Hematopoietic multipotent progenitor cell treated with erythropoietin and hydrocortisone succinate and interleukin-3 and kit ligand, for 15 days (in vitro differentiated cells): Measurements from ENCODE around the gene CCDC85C.
A peak's percentile ranks its signal among the peaks of the same experiment; 100 is the strongest.

Source experiments
- DNase-seq: peaks from one replicate; pipeline ENCODE4 v3.0.0-alpha.2; 2015; ENCODE audit warnings: low spot score

CCDC85C gene

DNA sequence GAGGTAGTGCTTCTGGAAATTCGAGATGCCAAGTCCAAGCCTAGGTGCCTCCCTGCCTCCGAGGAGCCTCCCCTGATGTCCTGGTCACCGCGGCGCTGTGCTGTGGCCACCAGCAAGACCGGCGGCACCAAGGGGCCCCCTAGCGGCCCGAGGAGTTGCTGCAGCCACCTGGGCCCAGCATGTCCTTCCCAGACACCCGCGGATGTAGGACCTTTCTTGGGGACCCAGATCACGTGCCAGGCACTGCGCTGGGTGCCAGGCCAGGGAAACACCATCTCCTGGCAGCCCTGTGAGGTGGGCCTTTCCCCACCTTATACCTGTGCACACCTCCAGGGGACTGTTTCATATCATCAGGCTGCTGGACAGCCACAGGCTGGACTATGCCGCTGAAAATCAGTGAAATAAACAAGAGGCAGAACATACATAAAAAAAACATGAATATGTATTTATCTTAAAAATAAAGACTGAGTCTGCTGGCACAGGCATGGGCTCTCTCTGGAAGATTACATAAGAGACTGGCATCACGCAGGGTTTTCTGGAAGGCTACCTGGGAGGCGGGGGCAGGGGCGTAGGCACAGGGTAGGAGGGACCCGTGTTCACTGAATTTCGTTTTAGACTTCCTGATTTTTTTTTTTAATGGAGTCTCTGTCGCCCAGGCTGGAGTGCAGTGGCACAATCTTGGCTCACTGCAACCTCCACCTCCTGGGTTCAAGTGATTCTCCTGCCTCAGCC lies 25.0 kb upstream of the CCDC85C start:
- peak; percentile 41 for DNase-seq

DNA sequence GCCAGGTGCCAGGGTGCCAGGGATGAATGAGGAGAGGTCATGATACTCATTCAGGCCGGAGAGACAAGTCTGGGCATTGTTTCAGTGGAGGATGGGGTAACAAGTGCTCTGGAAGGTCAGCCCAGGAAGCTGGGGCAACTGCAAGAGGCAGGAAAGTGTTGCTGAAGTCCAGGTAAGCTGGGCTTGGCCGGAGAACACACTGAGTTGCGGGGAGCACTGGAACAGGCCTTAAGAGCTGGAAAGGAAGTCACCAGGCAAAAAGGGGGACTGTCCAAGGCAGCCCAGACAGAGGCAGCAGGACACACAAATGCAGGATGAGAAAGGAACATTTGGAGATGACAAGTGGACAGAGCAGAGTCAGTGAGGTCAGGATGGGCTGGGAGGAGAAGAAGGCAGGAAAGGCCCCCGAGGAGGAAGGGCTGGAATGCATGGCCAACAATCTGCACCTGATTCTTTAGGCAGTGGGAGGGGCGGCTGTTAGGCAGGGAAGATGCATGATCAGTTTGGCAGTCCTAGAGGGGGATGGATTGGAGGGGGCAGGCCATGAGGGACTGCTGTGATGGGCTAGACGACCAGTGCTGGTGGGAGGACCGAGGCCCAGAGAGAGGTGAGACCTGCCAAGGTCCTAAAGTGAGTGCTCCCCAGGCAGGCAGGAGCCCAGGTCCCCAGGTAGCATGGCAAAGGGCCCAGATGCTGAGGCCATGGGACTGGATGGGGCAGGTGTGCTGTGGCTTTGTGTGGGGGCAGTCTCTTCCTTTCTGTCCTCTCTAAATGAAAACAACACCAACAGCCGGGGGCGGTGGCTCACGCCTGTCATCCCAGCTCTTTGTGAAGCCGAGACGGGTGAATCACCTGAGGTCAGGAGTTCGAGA lies 23.7 kb upstream of the CCDC85C start:
- DNase-seq: no peak

DNA sequence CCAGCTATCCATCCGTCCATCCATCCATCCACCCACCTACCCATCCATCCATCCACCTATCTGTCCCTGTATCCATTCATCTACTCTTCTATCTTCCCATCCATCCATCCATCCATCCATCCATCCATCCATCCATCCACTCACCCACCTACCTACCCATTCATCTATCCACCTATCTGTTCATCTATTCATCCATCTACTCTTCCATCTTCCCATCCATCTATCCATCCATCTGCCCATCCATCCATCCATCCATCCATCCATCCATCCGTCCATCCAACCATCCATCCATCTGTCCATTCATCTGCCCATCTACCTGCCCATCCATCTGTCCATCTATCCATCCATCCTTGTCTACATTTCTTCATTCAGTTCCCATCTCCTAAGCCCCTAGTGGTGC lies 23.1 kb upstream of the CCDC85C start:
- DNase-seq: no peak

DNA sequence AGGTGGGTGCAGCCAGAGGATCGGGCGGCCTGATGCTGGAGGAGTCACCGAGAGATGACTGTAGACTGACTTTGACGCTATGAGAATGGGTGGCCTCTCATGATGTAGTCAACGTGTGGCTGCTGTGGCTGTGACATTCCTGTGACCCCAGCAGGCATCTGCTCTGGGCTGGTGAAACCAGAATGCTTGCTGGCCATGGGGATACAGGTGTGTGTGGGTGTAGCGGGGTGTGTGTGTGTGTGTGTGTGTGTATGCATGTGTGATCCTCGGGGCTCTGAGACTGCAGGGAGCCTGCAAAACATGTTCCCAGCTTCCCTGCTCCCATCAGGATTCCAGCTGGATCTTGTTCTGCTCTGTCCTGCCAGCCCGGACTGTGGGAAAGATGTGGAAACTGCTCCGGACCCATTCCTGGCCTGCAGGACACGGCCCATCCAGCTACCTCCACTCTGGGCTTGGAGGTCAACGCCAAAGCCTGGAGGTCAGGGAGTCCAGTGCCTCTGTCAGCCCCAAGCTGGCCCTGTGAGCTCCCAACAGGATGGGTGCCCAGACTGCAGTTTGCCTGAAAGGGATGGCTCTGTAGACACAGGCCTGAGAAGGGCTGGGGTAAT lies 22.1 kb upstream of the CCDC85C start:
- DNase-seq: no peak

DNA sequence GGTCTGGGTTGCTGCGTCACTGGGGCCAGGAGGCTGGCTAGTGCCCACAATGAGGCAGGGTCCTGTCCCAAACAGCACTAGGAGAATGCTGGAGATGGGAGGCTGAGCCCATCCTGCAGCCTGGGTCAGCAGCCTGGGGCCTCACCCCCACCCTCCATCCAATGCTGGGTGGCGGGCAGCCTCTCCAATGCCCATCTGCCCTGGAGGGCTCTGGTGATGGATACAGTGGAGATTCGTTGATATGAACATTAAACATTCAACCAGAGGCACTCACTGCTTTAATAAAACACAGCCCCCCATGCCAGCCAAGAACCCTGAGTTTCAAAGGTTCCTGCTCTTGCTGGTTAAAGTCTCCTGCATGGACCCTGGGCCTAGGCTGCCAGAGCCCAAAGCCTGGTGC lies 21.5 kb upstream of the CCDC85C start:
- DNase-seq: no peak

DNA sequence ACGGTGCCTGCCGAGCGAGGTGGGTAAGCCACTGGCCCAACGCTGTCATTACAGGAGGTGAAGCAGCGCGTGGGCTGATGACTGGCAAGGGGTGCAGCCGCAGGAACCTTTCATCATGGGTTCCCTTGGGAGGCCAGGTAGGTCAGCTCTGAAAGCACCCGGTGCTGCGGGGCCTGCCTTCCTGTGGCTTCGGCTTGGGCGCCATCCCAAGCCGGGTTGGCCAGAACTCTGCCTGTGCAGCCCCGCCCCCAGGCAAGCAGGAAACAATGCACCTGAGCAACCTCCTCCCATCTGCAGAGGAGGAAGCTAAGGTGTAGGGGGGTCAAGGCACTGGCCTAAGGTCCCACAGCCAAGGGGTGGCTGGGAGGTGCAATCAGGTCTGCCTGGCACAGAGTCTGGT lies 21.0 kb upstream of the CCDC85C start:
- no peak for DNase-seq

DNA sequence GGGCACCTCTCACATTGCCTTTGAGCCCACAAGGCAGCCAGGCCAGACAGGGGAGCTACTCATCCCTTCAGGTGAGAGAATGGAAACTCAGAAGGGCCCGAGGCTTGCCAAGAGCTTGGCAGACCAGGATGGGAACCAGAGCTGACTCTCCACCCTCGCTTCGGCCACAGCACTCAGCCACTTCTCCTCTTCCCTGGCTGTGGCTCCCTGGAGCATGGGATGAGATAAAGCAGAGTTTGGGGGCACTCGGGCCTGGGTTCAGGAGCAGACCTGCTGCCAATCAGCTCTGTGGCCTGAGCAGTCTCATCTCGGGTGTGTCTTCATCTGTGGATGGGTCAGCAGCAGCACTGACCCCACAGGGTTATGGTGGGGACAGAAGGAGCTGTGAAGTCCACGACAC lies 20.0 kb upstream of the CCDC85C start:
- no peak for DNase-seq

DNA sequence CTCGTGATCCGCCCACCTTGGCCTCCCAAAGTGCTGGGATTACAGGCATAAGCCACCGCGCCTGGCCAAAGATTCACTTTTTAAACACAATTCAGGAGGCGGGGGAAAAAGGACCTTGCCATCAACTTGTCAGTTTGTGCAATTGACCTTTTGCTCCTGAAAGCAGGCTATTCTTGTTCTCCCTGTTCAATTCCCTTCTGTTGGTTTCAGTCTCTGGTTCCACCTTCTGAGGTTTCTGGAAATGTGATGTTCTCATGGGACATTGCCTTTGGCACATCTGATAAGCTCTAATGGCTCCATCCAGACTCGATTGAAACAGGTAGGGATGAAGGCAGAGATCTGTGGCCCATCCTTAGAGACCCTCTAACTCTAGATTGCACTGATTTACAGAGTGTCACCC lies 17.9 kb upstream of the CCDC85C start:
- no peak for DNase-seq

DNA sequence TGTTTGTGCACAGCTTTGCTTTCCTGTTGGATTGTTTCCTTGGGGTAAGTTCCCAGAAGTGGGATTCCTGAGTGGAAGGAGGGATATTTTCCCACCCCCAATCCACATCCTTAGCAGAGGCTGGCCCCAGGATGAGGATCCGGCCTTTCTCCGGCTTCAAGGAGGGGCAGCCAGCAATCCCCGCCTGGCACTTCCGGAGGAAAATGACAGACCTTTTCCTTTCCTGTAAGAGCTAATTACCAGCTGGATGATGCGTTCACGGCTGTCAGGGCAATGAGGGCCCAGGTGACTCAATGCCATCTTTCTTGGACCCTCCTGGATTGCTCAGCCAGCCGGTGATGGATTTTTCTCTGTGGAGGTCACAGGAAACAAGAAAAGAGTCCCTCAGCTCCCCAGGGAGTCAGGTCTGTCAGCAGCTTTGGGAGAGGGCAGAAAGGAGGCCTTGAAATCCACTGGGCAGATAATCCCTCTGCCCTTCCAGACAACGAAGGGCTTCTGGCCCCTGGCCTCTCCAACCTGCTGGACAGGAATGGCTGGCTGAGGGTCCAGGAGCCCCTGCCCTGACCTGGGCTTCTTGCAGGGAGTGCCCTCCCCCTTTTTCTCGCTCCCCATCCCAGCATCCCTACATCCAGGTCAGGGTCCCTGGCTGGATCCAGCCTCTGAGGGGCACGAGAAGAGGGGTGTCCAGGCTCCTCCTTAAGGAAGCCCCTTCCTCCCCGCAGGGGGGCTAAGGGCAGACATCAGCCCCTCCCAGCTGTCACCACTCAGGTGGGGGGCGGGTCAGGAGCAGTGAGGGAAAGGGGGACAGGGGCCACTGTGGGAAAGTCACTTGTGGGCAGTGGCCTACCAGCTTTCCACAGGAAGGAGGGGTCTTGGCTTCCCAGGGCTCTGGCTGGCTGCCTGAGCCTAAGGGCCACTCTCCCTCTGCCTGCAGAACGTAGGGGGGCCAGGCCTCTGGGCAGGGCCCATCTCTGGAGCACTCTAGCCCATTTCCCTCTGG lies 16.1 kb upstream of the CCDC85C start:
- DNase-seq: no peak

DNA sequence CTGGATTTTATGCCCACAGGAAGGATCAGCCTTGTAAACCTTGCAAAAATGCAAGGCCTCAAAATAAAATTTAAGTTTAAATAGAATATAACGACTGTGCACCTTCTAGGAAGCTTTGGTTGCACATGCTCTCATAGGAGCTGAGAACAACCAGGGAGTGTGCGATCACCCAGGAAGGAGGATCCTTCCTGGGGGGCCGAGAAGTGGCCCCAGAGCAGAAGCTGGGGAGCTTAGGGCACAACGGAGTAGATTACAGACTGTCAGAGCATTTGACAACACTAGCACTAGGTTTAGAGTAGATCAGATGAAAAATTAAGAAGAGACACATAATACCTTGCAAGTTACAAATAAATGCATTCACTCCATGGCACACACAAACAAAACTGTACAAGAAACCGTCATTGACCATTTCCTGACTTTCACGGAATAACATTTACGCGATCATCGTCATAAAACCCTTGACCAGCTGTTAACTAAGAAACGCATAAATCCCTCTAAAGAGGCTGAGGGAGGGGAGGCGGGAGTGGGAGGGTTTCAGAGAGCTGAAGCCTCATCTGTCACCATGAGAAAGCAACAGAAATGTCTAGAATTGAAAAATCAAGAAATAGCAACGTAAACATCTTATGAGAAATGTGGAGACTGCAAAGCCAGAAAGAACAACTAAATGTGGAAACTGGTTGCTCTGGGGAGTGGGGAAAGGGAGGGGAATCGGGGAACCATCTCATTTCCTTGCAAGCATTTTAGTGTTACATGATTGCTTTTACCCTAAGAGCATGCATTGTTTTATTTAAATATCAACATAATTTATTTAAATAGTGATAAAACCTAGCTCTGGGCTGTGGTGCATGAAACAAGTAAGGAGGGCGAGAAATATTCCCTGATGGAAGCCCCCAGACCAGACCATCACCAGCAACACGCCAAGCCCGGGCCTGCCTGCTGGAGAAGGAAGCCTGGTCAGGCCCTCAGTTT lies 13.1 kb upstream of the CCDC85C start:
- DNase-seq: no peak

DNA sequence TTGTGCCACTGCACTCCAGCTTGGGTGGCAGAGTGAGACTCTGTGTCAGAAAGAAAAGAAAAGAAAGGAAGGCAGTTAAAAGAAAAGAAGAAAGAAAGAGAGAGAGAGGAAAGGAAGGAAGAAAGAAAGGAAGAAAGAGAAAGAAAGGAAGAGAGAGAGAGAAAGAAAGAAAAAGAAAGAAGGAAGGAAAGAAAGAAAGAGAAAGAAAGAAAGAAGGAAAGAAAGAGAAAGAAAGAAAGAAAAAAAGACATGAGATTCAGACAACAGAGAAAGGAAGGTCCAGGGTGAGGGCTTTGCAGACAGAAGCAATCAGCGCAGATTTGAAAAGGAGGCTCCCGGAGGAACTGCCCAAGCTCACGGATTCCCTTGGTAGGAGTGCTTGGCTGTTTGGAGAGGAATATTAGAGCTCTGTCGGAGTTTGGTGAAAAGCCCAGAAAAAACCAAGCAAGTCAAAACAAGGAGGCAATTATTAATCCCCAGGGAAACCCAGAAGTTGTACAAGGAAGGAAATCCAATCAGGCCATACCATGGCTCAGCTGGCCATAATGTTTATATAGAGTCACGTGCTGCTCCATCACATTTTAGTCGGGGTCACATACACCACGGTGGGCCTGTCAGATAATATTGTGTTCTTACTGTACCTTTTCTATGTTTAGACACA lies 11.6 kb upstream of the CCDC85C start:
- no peak for DNase-seq

DNA sequence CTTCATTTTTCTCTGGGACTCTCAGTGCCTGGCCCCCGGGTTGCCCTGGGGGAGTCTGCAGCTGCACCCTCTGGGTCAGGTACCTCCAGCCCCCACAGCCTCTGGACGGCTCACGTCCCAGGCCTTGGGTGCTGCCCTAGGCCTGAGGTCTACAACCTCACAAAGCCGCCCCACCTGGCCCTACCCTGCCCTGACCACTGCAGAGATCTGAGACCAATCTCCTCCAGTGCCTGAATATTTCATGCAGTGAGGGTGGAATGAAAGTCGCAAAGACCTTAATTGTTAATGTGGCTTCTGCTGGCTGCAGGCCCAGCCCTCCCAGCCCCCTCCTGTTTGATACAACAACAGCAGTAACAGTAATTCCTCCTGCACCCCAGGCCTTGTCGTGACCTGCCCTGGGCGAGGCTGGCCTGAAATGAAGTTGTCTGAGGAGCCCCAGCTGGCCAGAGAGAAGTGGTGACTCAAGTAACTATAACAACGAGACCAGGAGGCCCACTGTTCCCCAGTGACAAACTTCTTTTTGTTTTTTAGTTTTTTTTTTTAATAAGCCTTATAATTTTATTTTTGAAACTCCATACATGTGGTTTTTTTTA lies 8.8 kb upstream of the CCDC85C start:
- no peak for DNase-seq

DNA sequence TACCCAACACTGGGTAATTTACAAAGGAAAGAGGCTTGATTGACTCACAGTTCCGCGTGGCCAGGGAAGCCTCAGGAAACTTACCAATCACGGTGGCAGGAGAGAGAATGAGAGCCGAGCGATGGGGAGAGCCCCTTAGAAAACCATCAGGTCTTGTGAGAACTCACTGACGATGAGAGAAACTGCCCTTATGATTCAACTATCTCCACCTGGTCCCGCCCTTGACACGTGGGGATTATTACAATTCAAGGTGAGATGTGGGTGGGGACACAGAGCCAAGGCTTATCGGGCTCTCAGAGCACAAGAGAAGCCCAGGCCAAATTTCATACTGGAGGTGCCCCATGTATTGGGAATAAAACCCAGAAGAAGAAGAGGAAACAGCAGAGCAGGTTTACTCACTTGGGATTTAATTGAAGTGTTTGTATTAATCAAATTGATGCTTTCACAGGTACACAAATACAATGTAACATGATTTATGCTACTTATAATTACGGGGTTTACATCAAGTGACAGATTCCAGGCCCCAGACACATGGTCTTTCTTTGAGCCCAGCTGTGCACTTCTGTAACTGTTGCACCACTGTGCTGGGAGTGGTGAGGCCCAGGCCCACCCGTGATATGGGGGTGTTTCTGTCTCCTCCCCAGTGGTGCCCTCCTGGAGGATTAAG lies 8.2 kb upstream of the CCDC85C start:
- DNase-seq: no peak

DNA sequence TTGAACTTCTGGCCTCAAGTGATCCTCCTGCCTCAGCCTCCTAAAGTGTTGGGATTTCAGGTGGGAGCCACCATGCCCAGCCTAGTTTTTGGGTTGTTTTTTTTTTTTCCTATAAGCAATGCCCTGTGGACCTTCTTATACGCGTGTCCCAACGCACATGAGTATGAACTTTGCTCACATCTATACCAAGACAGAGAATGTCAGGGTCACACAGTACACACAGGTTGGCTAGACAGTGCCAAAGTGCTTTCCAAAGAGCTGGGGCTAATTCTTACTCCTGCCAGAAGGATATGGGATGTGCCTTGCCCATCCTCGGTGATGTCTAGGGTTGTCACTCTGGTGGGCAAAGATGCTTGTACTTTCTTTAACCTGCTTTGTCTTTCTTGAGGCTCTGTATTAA lies 7.6 kb upstream of the CCDC85C start:
- no peak for DNase-seq

DNA sequence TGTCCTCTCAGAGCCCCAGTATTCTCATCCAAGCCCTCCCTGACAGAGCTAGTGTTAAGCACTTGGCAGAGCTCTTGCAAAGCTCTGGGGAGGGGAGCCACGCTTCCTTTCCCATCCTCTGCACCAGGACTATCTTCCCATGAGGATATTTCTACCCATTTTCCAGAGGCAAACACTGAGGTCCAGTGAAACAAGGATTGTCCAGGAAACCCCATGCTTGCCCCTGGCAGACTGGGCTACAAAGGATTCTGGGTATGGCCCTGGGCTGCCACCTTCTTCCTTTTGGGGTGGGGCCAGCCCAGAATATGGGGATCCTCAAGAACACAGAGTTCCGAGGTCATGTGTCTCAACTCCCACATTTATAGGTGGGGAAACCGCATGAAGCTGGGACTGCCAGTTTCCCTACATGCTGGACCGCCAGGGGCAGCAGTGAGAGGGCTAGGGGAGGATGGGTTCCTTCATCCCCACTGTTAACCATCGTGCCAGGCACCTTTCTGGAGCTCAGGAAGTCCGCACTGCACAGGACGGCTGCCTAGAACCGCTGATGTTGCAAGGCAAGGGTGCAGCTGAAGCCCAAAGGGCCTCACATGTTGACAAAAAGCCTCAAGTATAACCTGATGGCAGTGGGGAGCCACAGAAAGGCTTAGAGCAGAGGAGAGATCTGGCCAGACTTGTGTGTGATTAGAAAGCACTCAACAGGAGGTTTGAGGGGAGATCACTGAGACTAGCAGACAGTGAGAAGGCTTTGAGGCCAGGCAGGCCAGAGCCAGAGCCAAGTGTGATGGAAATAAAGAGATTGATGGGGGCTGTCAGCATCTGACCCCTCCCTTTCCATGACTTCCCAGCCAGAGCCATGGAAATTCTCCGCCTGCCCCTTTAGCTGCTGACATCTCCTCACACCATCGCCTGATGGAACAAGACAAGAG lies 5.5 kb upstream of the CCDC85C start:
- no peak for DNase-seq

DNA sequence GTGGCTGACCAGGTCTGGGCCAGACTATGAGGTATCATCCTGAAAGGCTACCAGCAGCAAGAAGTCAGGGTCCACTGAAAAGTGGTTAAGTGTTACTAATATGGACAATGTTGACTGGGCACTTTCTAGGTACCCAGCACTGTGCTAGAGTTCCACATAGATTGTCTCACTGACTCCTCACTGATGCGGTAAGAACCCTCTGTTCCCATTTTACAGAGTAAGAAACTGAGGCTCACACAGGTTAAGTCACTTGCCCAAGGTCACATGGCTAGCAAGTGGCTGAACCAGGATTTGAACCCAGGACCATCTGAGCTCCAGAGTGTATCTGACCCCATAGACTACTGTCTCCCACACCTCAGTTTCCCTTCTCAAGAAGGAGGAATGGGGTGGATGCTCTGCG lies 4.6 kb upstream of the CCDC85C start:
- no peak for DNase-seq

DNA sequence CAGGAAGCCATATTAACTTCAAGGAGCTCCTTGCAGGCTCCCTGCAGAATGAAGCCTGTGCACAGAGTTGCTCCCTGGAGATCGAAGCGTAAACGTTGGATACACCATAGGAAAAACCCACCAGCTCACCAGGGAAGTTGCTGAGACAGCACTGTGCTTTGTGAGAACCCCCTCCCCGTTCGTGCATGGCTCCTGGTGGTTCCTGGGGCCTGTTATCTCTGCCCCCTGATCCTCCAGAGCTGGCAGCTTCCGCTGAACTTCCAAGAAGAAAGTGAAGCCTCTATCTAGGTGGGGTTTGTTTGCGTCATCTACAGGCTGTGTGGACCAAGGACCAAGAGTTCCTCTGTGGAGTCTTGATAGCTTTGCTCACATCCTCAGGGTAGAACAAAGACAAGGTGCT lies 2.4 kb upstream of the CCDC85C start:
- no peak for DNase-seq
